Gastroesophageal sphincter (tissue), 3 donors: Measurements from ENCODE around the gene SEPTIN10.

ENCODE experiments used
- CTCF ChIP-seq, 4 experiments: fragments of 200-600 bp in 2 of 4; fragments of 450-650 bp in 2 of 4; sonication (generic) in 1 of 4; IDR thresholded peaks; one replicate each; pipeline ENCODE4 v1.5.1; 2017 to 2019; ENCODE audit warnings: antibody characterized with exemption in 4 of 4, mild to moderate bottlenecking in 2 of 4, moderate library complexity in 2 of 4
- EP300 ChIP-seq: sonication (generic); formaldehyde crosslinking; IDR thresholded peaks from one replicate; pipeline ENCODE4 v1.6.1; 2017; ENCODE audit warnings: antibody characterized with exemption, mild to moderate bottlenecking
- POLR2A ChIP-seq, 2 donors: fragments of 450-650 bp; IDR thresholded peaks; one replicate each; pipeline ENCODE4 v1.6.1; 2017; ENCODE audit warnings: antibody characterized with exemption in 2 of 2, mild to moderate bottlenecking in 2 of 2, moderate library complexity in 1 of 2
- POLR2AphosphoS5 ChIP-seq: sonication (generic); formaldehyde crosslinking; IDR thresholded peaks from one replicate; pipeline ENCODE4 v1.6.1; 2017; ENCODE audit warnings: antibody characterized with exemption

DNA sequence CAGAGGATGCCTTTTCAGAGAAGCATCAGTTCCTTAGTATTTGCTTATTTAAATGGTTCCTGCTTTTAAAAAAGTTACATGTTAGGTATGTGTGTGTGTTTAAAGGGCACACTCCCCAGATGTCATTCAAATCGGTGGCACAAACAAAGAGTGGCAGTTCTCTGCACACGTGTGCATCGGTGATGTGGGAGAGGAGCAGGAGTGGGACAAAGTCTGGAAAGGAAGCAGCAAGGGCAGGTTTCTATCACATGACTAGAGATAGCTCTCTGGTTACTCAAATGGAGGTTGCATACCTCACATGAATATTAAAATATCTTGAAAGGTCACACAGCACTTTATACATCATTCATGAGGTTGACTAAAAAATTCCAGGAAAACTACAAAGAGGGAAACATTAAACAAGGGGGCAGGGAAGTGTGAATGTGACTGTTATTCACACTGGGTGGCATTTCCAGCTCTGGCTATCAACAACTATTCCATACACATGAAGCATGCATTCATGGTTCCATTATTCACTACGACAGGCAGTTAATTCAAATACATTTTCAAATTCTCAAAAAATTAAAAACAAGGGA lies 64.7 kb downstream of the SEPTIN10 start:
- TF ChIP-seq CTCF (IDR thresholded peaks at IDR 0.05) (no peak), POLR2A (IDR thresholded peaks at IDR 0.05) (no peak), POLR2AphosphoS5 (peak; percentile 11), EP300 (no peak)
